Myocyte (in vitro differentiated cells): ENCODE data around the gene P2RX6. TPM values are rescaled to one million over a fixed set of nuclear protein-coding genes. Genes with fewer than 3 reads are reported as not detected.
"Not testable (repeated sequence)": the region's sequence is repeated elsewhere in the genome, so short reads cannot be mapped to it uniquely, and the experiment has no call there.

Experiments
- DNase-seq: peaks from one replicate; pipeline ENCODE4 v3.0.0-alpha.2; 2012; ENCODE audit warnings: low read depth
- total RNA-seq: library from RNA; depleted of rRNA; stranded (reverse); fragments of >200 nt; gene quantifications from 2 replicates; pipeline ENCODE4 v1.2.3, GENCODE V29; 2014

The P2RX6 gene
- total RNA-seq, 1 donor from 2014 or later, result 72.8 TPM

- DNase-seq, result no peak
Measured at GRCh38 chr22:21031545-21032036, 16.6 kb downstream of the P2RX6 start.

- no peak for DNase-seq
Measured at GRCh38 chr22:21032037-21032867, 17.3 kb downstream of the P2RX6 start, which contains the start of gene SLC7A4. SLC7A4 (minus strand) TSS chr22:21032561; CDS start chr22:21031812, 749 bp downstream.

- no peak for DNase-seq
Measured at GRCh38 chr22:21032868-21033688, 18.1 kb downstream of the P2RX6 start.

- no peak for DNase-seq
Measured at GRCh38 chr22:21033895-21034294, 18.9 kb downstream of the P2RX6 start.

GRCh38 chr22:21034989-21035388, 20.0 kb downstream of the P2RX6 start:
- DNase-seq, result no peak

- peak; percentile 78 for DNase-seq
Measured at GRCh38 chr22:21038405-21038804, 23.4 kb downstream of the P2RX6 start.

- DNase-seq, result not testable (repeated sequence)
Measured at GRCh38 chr22:21039158-21039557, 24.2 kb downstream of the P2RX6 start.

GRCh38 chr22:21041937-21042336, 27.0 kb downstream of the P2RX6 start:
- DNase-seq, result peak; percentile 73

GRCh38 chr22:21042978-21043859, 28.3 kb downstream of the P2RX6 start:
- no peak for DNase-seq

- DNase-seq, result no peak
Measured at GRCh38 chr22:21043860-21044535, 29.0 kb downstream of the P2RX6 start.

GRCh38 chr22:21044931-21045584, 30.1 kb downstream of the P2RX6 start:
- peak; percentile 95 for DNase-seq

GRCh38 chr22:21045585-21046294, 30.8 kb downstream of the P2RX6 start, which contains the start of gene LRRC74B:
LRRC74B (plus strand) TSS chr22:21045946; CDS start chr22:21045987, 41 bp downstream.
- peak; percentile 96 for DNase-seq

GRCh38 chr22:21047035-21047661, 32.2 kb downstream of the P2RX6 start:
- DNase-seq, result no peak

GRCh38 chr22:21047730-21048129, 32.8 kb downstream of the P2RX6 start:
- DNase-seq, result no peak

GRCh38 chr22:21048448-21048847, 33.5 kb downstream of the P2RX6 start:
- DNase-seq, result not testable (repeated sequence)

- DNase-seq, result not testable (repeated sequence)
Measured at GRCh38 chr22:21048965-21049364, 34.0 kb downstream of the P2RX6 start.

- no peak for DNase-seq
Measured at GRCh38 chr22:21051145-21051830, 36.3 kb downstream of the P2RX6 start.

- no peak for DNase-seq
Measured at GRCh38 chr22:21051831-21052400, 37.0 kb downstream of the P2RX6 start.
